ENCODE data around the gene WDR47. TPM values are rescaled to one million over a fixed set of nuclear protein-coding genes. Genes with fewer than 3 reads are reported as not detected.

The WDR47 gene
- total and polyA plus RNA-seq, 10 of the 15 experiments (the other 5 are each of a cell fraction or from before 2014, with no cell fraction given), result 2.4 to 9.7 (median 5.9) TPM

GRCh38 chr1:109075531-109076490 is 33.9 kb upstream of the WDR47 start, which contains the start of gene TAF13 (continued):
- TF ChIP-seq, protein P1, sequence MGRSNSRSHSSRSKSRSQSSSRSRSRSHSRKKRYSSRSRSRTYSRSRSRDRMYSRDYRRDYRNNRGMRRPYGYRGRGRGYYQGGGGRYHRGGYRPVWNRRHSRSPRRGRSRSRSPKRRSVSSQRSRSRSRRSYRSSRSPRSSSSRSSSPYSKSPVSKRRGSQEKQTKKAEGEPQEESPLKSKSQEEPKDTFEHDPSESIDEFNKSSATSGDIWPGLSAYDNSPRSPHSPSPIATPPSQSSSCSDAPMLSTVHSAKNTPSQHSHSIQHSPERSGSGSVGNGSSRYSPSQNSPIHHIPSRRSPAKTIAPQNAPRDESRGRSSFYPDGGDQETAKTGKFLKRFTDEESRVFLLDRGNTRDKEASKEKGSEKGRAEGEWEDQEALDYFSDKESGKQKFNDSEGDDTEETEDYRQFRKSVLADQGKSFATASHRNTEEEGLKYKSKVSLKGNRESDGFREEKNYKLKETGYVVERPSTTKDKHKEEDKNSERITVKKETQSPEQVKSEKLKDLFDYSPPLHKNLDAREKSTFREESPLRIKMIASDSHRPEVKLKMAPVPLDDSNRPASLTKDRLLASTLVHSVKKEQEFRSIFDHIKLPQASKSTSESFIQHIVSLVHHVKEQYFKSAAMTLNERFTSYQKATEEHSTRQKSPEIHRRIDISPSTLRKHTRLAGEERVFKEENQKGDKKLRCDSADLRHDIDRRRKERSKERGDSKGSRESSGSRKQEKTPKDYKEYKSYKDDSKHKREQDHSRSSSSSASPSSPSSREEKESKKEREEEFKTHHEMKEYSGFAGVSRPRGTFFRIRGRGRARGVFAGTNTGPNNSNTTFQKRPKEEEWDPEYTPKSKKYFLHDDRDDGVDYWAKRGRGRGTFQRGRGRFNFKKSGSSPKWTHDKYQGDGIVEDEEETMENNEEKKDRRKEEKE (IDR thresholded peaks at IDR 0.05), result no peak
- TF ChIP-seq, protein P2, sequence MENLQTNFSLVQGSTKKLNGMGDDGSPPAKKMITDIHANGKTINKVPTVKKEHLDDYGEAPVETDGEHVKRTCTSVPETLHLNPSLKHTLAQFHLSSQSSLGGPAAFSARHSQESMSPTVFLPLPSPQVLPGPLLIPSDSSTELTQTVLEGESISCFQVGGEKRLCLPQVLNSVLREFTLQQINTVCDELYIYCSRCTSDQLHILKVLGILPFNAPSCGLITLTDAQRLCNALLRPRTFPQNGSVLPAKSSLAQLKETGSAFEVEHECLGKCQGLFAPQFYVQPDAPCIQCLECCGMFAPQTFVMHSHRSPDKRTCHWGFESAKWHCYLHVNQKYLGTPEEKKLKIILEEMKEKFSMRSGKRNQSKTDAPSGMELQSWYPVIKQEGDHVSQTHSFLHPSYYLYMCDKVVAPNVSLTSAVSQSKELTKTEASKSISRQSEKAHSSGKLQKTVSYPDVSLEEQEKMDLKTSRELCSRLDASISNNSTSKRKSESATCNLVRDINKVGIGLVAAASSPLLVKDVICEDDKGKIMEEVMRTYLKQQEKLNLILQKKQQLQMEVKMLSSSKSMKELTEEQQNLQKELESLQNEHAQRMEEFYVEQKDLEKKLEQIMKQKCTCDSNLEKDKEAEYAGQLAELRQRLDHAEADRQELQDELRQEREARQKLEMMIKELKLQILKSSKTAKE (IDR thresholded peaks at IDR 0.05; ENCODE audit: low read depth, poor library complexity, severe bottlenecking), result peak; percentile 11
- TF ChIP-seq ZNF622 (IDR thresholded peaks at IDR 0.05), result no peak
- TF ChIP-seq HCFC1 (IDR thresholded peaks at IDR 0.05; ENCODE audit: low read length), result peak; percentile 60
- TF ChIP-seq, protein P3, sequence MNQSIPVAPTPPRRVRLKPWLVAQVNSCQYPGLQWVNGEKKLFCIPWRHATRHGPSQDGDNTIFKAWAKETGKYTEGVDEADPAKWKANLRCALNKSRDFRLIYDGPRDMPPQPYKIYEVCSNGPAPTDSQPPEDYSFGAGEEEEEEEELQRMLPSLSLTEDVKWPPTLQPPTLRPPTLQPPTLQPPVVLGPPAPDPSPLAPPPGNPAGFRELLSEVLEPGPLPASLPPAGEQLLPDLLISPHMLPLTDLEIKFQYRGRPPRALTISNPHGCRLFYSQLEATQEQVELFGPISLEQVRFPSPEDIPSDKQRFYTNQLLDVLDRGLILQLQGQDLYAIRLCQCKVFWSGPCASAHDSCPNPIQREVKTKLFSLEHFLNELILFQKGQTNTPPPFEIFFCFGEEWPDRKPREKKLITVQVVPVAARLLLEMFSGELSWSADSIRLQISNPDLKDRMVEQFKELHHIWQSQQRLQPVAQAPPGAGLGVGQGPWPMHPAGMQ (IDR thresholded peaks at IDR 0.05; ENCODE audit: borderline replicate concordance), result no peak
- TF ChIP-seq CHD4 (IDR thresholded peaks at IDR 0.05), result no peak
- TF ChIP-seq, protein P4, sequence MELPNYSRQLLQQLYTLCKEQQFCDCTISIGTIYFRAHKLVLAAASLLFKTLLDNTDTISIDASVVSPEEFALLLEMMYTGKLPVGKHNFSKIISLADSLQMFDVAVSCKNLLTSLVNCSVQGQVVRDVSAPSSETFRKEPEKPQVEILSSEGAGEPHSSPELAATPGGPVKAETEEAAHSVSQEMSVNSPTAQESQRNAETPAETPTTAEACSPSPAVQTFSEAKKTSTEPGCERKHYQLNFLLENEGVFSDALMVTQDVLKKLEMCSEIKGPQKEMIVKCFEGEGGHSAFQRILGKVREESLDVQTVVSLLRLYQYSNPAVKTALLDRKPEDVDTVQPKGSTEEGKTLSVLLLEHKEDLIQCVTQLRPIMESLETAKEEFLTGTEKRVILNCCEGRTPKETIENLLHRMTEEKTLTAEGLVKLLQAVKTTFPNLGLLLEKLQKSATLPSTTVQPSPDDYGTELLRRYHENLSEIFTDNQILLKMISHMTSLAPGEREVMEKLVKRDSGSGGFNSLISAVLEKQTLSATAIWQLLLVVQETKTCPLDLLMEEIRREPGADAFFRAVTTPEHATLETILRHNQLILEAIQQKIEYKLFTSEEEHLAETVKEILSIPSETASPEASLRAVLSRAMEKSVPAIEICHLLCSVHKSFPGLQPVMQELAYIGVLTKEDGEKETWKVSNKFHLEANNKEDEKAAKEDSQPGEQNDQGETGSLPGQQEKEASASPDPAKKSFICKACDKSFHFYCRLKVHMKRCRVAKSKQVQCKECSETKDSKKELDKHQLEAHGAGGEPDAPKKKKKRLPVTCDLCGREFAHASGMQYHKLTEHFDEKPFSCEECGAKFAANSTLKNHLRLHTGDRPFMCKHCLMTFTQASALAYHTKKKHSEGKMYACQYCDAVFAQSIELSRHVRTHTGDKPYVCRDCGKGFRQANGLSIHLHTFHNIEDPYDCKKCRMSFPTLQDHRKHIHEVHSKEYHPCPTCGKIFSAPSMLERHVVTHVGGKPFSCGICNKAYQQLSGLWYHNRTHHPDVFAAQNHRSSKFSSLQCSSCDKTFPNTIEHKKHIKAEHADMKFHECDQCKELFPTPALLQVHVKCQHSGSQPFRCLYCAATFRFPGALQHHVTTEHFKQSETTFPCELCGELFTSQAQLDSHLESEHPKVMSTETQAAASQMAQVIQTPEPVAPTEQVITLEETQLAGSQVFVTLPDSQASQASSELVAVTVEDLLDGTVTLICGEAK (IDR thresholded peaks at IDR 0.05; ENCODE audit: borderline replicate concordance), result peak; percentile 95
- no peak for TF ChIP-seq ESRRA (IDR thresholded peaks at IDR 0.05; ENCODE audit: low read length)
- TF ChIP-seq ATF3 (IDR thresholded peaks at IDR 0.05; ENCODE audit: borderline replicate concordance, extremely low read depth, low read depth, low read length), result no peak
- no peak for TF ChIP-seq NFIC (IDR thresholded peaks at IDR 0.05; ENCODE audit: low read depth, low read length)
- no peak for TF ChIP-seq STAT3 (IDR thresholded peaks at IDR 0.05; ENCODE audit: low read depth, low read length)
- peak; percentile 54; the same call in 1 of the 2 replicates for TF ChIP-seq TBL1XR1 (IDR thresholded peaks at IDR 0.05; ENCODE audit: low read depth, low read length)
- TF ChIP-seq SPI1 (IDR thresholded peaks at IDR 0.05; ENCODE audit: borderline replicate concordance, insufficient read depth, low read depth, low read length), result no peak
- TF ChIP-seq POLR2AphosphoS5 (IDR thresholded peaks at IDR 0.05; ENCODE audit: low read length), result peak; percentile 99
- no peak for TF ChIP-seq TCF7 (IDR thresholded peaks at IDR 0.05; ENCODE audit: borderline replicate concordance)
- no peak for TF ChIP-seq BRCA1 (IDR thresholded peaks at IDR 0.05; ENCODE audit: low read depth, low read length)
- no peak; the same call in 1 of the 2 replicates for TF ChIP-seq SREBF2 (IDR thresholded peaks at IDR 0.05; ENCODE audit: low read length)
